Measurements from ENCODE around the gene GNGT2.
A peak's percentile ranks its signal among the peaks of the same experiment; 100 is the strongest.

GNGT2 gene

GRCh38 chr17:49210158-49211029, at the start of gene GNGT2, which contains the start of gene ABI3:
GNGT2 (minus strand) TSS chr17:49210574; CDS start chr17:49207422, 3,152 bp downstream.
ABI3 (plus strand) TSS chr17:49210707; CDS start chr17:49210725, 18 bp downstream.
- peaks cover 5 to 14% of the 10 kb centered on the region in 2 donors for H3K4me1 ChIP-seq (ENCODE audit: control insufficient read depth in 1 of 2, insufficient read depth in 2 of 2, low read length in 2 of 2)
- H3K9me3 ChIP-seq (ENCODE audit: control insufficient read depth in 1 of 2, low read length in 2 of 2), result no peaks in the 10 kb centered on the region
- H3K27ac ChIP-seq (ENCODE audit: low read length), result peak within 1 kb of the TSS; percentile 60
- H3K36me3 ChIP-seq (ENCODE audit: control insufficient read depth in 1 of 2, insufficient read depth in 2 of 2, low read length in 2 of 2), result no peaks in the 10 kb centered on the region
- H3K27me3 ChIP-seq (ENCODE audit: low read depth, low read length), result no peaks in the 10 kb centered on the region
- H3K4me3 ChIP-seq (ENCODE audit: low read depth in 1 of 2, low read length in 2 of 2), result peak within 1 kb of the TSS; percentile 41 to 56

DNA sequence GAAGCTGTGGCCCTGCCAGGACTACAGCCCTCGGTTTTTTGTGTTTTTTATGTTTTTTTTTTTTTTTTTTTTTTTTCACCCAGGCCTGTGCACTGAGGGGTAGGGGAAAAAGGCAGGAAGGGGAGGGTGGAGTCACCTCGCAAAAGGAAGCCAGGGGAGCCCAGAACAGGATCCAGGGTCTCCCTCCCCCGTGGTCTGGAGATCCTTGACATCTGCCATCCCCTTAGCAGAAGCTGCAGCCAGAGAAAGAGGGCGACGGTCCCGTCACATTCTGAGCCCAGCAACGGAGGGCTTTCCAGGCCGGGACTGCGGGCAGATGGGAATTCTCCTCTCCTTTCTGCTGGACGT, 49.3 kb upstream of the GNGT2 start:
- peak overlapping the region; percentile 70 to 74 for H3K4me3 ChIP-seq (ENCODE audit: low read depth in 1 of 2, low read length in 2 of 2)
- H3K4me1 ChIP-seq (ENCODE audit: control insufficient read depth in 1 of 2, insufficient read depth in 2 of 2, low read length in 2 of 2), result peaks cover 0 to 4% of the 10 kb centered on the region in 2 donors
- no peaks in the 10 kb centered on the region for H3K27me3 ChIP-seq (ENCODE audit: low read depth, low read length)
- H3K27ac ChIP-seq (ENCODE audit: low read length), result no peak overlapping the region
- H3K9me3 ChIP-seq (ENCODE audit: control insufficient read depth in 1 of 2, low read length in 2 of 2), result no peaks in the 10 kb centered on the region
- H3K36me3 ChIP-seq (ENCODE audit: control insufficient read depth in 1 of 2, insufficient read depth in 2 of 2, low read length in 2 of 2), result no peaks in the 10 kb centered on the region

- Histone ChIP-seq H3K4me3 (ENCODE audit: low read depth in 1 of 2, low read length in 2 of 2) (no peak overlapping the region), H3K4me1 (ENCODE audit: control insufficient read depth in 1 of 2, insufficient read depth in 2 of 2, low read length in 2 of 2) (peaks cover 0 to 4% of the 10 kb centered on the region in 2 donors), H3K36me3 (ENCODE audit: control insufficient read depth in 1 of 2, insufficient read depth in 2 of 2, low read length in 2 of 2) (no peaks in the 10 kb centered on the region), H3K27me3 (ENCODE audit: low read depth, low read length) (no peaks in the 10 kb centered on the region), H3K27ac (ENCODE audit: low read length) (no peak overlapping the region), H3K9me3 (ENCODE audit: control insufficient read depth in 1 of 2, low read length in 2 of 2) (no peaks in the 10 kb centered on the region)
These were observed 48.0 kb upstream of the GNGT2 start for GRCh38 chr17:49258394-49258793.

DNA sequence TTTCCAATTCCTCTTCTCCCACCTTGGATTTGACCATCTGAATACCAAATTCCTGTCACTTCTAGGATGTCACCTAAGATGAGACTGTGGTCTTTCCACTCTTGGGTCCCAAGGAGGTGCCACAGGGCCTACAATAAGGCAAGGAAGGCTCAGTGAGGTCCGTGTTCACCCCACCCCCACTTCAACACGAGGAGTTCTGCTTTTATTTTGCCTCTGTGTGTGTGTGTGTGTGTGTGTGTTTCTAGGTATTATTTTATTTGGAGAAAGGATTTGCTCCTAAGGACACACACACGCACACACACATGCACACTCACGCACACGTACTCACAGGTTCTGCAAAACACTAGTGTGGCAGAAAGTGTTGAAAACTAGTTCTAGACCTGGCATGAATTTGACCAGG, 44.8 kb upstream of the GNGT2 start:
- H3K36me3 ChIP-seq (ENCODE audit: control insufficient read depth in 1 of 2, insufficient read depth in 2 of 2, low read length in 2 of 2), result no peaks in the 10 kb centered on the region
- no peaks in the 10 kb centered on the region for H3K9me3 ChIP-seq (ENCODE audit: control insufficient read depth in 1 of 2, low read length in 2 of 2)
- H3K4me3 ChIP-seq (ENCODE audit: low read depth in 1 of 2, low read length in 2 of 2), result no peak overlapping the region
- H3K27me3 ChIP-seq (ENCODE audit: low read depth, low read length), result no peaks in the 10 kb centered on the region
- no peak overlapping the region for H3K27ac ChIP-seq (ENCODE audit: low read length)
- no peaks in the 10 kb centered on the region for H3K4me1 ChIP-seq (ENCODE audit: control insufficient read depth in 1 of 2, insufficient read depth in 2 of 2, low read length in 2 of 2)

GRCh38 chr17:49254066-49254465, 43.7 kb upstream of the GNGT2 start:
- H3K36me3 ChIP-seq (ENCODE audit: control insufficient read depth in 1 of 2, insufficient read depth in 2 of 2, low read length in 2 of 2), result no peaks in the 10 kb centered on the region
- no peaks in the 10 kb centered on the region for H3K4me1 ChIP-seq (ENCODE audit: control insufficient read depth in 1 of 2, insufficient read depth in 2 of 2, low read length in 2 of 2)
- H3K27me3 ChIP-seq (ENCODE audit: low read depth, low read length), result no peaks in the 10 kb centered on the region
- H3K4me3 ChIP-seq (ENCODE audit: low read depth in 1 of 2, low read length in 2 of 2), result no peak overlapping the region
- H3K27ac ChIP-seq (ENCODE audit: low read length), result no peak overlapping the region
- H3K9me3 ChIP-seq (ENCODE audit: control insufficient read depth in 1 of 2, low read length in 2 of 2), result no peaks in the 10 kb centered on the region

DNA sequence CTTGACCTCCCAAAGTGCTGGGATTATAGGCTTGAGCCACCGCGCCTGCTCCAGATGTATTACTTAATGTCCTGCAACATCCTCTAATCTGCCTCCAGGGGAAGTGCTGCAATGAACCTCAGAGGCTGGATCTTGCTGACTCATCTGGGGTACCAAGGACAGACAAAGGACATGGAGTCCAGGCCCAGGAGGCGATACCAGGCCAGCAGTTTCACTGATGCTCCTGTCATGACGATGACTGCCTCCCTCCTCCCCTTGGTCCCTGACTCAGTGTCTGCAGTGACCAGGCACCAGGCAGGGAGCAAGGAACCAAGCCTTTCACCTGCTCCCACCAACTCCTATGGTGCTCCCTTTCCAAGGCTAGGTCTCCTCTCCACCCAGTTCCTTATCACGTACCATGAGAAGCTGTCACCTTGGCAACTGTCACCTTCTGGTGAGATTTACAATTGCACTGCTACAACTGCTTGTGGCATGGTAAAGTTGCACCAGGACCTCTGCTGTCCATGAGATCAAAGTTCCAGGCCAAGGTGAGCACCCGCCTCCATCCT, 41.8 kb upstream of the GNGT2 start:
- Histone ChIP-seq H3K9me3 (ENCODE audit: control insufficient read depth in 1 of 2, low read length in 2 of 2) (no peaks in the 10 kb centered on the region), H3K27me3 (ENCODE audit: low read depth, low read length) (no peaks in the 10 kb centered on the region), H3K4me3 (ENCODE audit: low read depth in 1 of 2, low read length in 2 of 2) (no peak overlapping the region), H3K36me3 (ENCODE audit: control insufficient read depth in 1 of 2, insufficient read depth in 2 of 2, low read length in 2 of 2) (no peaks in the 10 kb centered on the region), H3K4me1 (ENCODE audit: control insufficient read depth in 1 of 2, insufficient read depth in 2 of 2, low read length in 2 of 2) (no peaks in the 10 kb centered on the region), H3K27ac (ENCODE audit: low read length) (no peak overlapping the region)

DNA sequence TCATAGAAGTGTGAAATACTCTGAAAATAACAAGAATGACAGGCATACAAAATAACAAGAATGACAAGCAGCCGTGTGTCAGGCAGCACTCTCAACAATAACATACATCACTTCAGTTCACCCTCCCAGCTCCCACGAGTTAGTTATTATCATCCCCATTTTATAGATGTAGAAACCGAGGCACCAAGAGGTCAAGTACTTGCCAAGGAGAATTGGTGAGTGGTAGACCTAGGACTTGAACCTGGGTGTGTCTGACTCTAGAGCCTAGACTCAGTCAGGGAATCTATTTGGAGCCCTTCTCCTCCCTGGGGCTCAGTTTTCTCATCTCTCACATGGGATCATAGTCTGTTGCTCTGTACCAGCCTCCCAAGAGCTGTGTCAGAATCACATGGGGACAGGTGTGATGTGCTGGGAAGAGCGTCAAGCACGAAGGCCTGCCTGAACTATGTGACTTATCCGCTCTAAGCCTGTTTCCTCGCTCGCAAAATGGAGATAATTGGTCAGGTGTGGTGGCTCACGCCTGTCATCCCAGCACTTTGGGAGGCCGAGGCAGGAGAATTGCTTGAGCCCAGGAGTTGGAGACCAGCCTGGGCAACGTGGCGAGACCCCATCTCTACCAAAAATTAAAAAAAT, 39.6 kb upstream of the GNGT2 start:
- no peaks in the 10 kb centered on the region for H3K36me3 ChIP-seq (ENCODE audit: control insufficient read depth in 1 of 2, insufficient read depth in 2 of 2, low read length in 2 of 2)
- no peaks in the 10 kb centered on the region for H3K27me3 ChIP-seq (ENCODE audit: low read depth, low read length)
- H3K4me1 ChIP-seq (ENCODE audit: control insufficient read depth in 1 of 2, insufficient read depth in 2 of 2, low read length in 2 of 2), result no peaks in the 10 kb centered on the region
- no peaks in the 10 kb centered on the region for H3K9me3 ChIP-seq (ENCODE audit: control insufficient read depth in 1 of 2, low read length in 2 of 2)
- no peak overlapping the region for H3K4me3 ChIP-seq (ENCODE audit: low read depth in 1 of 2, low read length in 2 of 2)
- no peak overlapping the region for H3K27ac ChIP-seq (ENCODE audit: low read length)

- Histone ChIP-seq H3K9me3 (ENCODE audit: control insufficient read depth in 1 of 2, low read length in 2 of 2) (no peaks in the 10 kb centered on the region), H3K27me3 (ENCODE audit: low read depth, low read length) (no peaks in the 10 kb centered on the region), H3K27ac (ENCODE audit: low read length) (no peak overlapping the region), H3K36me3 (ENCODE audit: control insufficient read depth in 1 of 2, insufficient read depth in 2 of 2, low read length in 2 of 2) (no peaks in the 10 kb centered on the region), H3K4me1 (ENCODE audit: control insufficient read depth in 1 of 2, insufficient read depth in 2 of 2, low read length in 2 of 2) (no peaks in the 10 kb centered on the region), H3K4me3 (ENCODE audit: low read depth in 1 of 2, low read length in 2 of 2) (no peak overlapping the region)
These were observed 39.0 kb upstream of the GNGT2 start for GRCh38 chr17:49249292-49249794.

DNA sequence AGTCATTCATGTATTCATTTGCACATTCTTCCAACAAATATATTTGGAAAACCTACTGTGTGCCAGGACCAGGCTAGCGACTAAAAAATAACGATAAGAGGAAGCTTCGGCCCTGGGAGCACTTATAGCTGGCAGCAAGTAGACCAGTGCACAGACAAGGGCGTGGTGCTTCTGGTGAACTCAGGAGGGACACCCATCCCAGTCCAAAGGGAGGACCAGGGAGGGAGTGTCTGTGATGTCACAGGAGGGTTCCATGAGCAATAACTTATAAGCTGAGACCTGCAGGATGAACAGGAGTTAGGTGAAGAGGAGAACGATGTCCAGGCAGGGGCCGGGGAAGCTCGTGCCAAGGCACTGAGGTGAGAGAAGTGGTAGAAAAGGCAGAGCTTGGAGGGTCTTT, 37.6 kb upstream of the GNGT2 start:
- no peak overlapping the region for H3K4me3 ChIP-seq (ENCODE audit: low read depth in 1 of 2, low read length in 2 of 2)

DNA sequence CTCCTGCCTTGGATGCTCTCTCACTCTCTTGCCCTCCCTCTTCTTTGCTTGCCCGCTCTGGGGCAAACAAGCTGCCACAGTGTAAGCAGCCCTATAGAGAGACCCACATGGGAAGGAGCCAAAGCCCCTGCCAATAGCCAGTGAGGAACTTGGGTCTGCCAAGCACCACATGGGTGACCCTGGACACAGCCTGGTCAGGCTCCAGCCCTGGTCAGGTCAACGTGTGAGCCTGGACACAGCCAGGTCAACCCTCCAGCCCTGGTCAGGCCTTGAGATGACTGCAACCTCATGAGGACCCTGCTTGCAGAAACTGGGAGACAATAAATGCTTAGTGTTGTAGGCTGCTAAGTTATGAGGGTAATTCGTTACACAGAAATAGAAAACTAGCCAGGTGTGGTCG, 34.5 kb upstream of the GNGT2 start:
- Histone ChIP-seq H3K36me3 (ENCODE audit: control insufficient read depth in 1 of 2, insufficient read depth in 2 of 2, low read length in 2 of 2) (no peaks in the 10 kb centered on the region), H3K4me3 (ENCODE audit: low read depth in 1 of 2, low read length in 2 of 2) (no peak overlapping the region), H3K27me3 (ENCODE audit: low read depth, low read length) (no peaks in the 10 kb centered on the region), H3K9me3 (ENCODE audit: control insufficient read depth in 1 of 2, low read length in 2 of 2) (no peaks in the 10 kb centered on the region), H3K4me1 (ENCODE audit: control insufficient read depth in 1 of 2, insufficient read depth in 2 of 2, low read length in 2 of 2) (peaks cover 0 to 3% of the 10 kb centered on the region in 2 donors), H3K27ac (ENCODE audit: low read length) (no peak overlapping the region)

More for the DNA sequence above, 37.6 kb upstream of the GNGT2 start:
- Histone ChIP-seq H3K27me3 (ENCODE audit: low read depth, low read length) (no peaks in the 10 kb centered on the region), H3K36me3 (ENCODE audit: control insufficient read depth in 1 of 2, insufficient read depth in 2 of 2, low read length in 2 of 2) (no peaks in the 10 kb centered on the region), H3K9me3 (ENCODE audit: control insufficient read depth in 1 of 2, low read length in 2 of 2) (no peaks in the 10 kb centered on the region), H3K27ac (ENCODE audit: low read length) (no peak overlapping the region), H3K4me1 (ENCODE audit: control insufficient read depth in 1 of 2, insufficient read depth in 2 of 2, low read length in 2 of 2) (no peaks in the 10 kb centered on the region)

DNA sequence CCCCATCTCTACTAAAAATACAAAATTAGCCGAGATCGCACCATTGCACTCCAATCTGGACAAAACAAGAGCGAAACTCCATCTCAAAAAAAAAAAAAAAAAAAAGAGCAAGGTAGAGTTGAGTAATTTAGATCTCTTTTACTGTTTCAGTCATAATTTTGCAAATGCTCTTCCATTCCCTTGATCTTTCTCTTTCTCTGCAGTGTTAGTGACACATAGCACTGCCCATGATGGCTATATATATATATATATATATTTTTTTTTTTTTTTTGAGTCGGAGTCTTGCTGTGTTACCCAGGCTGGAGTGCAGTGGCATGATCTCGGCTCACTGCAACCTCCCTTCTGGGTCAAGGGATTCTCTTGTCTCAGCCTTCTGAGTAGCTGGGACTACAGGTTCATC, 32.4 kb upstream of the GNGT2 start:
- H3K27me3 ChIP-seq (ENCODE audit: low read depth, low read length), result no peaks in the 10 kb centered on the region
- H3K4me3 ChIP-seq (ENCODE audit: low read depth in 1 of 2, low read length in 2 of 2), result no peak overlapping the region
- no peaks in the 10 kb centered on the region for H3K9me3 ChIP-seq (ENCODE audit: control insufficient read depth in 1 of 2, low read length in 2 of 2)
- no peak overlapping the region for H3K27ac ChIP-seq (ENCODE audit: low read length)
- peaks cover 0 to 5% of the 10 kb centered on the region in 2 donors for H3K4me1 ChIP-seq (ENCODE audit: control insufficient read depth in 1 of 2, insufficient read depth in 2 of 2, low read length in 2 of 2)
- H3K36me3 ChIP-seq (ENCODE audit: control insufficient read depth in 1 of 2, insufficient read depth in 2 of 2, low read length in 2 of 2), result no peaks in the 10 kb centered on the region

Measured in muscle layer of duodenum (tissue), 2 donors.